HG03442 (cell line): ENCODE measurements around the gene EPB41L4A.

ENCODE experiments used
- ATAC-seq: cut with Tn5 transposase; IDR thresholded peaks from one replicate; pipeline ENCODE4 v1.9.1; 2021; ENCODE audit warnings: mild to moderate bottlenecking, moderate library complexity; ENCODE audit not compliant: unreplicated experiment

EPB41L4A gene

GRCh38 chr5:112165897-112166737 lies 253.0 kb downstream of the EPB41L4A start:
- no peak for ATAC-seq

DNA sequence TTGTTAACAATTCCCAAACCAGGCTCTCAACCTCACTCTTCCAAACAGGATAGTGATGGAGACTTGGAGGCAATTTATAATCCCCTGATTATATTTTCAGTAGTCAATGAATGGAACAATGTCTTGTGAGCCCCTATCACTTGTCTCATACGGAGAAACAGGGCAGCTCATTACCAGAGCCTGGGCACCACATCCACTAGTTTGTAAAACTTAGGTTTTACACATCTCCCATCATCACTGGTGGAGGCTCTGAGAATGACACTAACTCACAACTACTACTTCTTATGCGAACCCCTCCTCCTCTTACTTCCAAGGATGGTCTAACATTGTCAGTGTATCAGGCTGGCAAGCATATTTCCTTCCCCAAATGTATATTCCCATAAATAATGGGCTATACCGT lies 253.7 kb downstream of the EPB41L4A start:
- no peak for ATAC-seq

DNA sequence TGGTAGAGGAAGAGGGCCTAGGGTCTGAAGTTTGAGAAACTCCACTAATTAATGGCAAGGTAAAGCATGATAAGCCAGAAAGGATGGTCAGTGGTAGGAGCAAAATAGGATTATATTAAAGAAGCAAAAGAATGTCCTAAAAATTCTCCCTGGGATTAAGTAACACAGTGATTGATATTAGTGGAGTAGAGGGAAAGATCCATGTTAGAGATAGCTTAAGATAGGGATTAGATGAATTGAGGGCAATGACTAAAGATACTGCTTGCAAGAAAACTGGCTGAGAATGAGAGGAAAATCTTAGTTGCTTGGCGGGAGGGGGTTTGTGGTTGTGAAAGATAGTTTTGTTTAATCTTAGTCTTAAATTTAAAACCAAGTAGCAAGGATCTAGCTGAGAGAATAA lies 255.6 kb downstream of the EPB41L4A start:
- no peak for ATAC-seq

GRCh38 chr5:112161392-112161748 lies 257.7 kb downstream of the EPB41L4A start:
- no peak for ATAC-seq

- ATAC-seq: peak; percentile 99
Measured at GRCh38 chr5:112160652-112161391, 258.3 kb downstream of the EPB41L4A start.

DNA sequence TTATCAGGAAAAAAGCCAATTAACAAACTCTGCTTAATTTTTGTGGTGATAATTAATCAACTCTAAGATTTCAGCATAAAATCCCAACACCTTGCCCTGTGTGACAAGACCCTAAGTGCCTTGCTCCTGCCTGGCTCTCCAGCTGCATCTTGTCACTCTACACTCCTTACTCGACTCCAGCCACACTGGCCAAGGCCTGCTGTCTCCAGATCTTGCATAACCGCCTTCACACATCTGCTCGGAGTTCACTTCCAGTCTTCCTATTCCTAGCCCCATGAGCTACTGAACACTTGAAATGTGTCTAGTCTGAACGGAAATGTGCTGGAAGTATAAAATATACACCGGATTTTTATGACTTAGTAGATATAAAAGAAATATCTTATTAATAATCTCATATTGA lies 259.6 kb downstream of the EPB41L4A start:
- no peak for ATAC-seq

GRCh38 chr5:112156211-112156610 lies 262.9 kb downstream of the EPB41L4A start:
- ATAC-seq: no peak

DNA sequence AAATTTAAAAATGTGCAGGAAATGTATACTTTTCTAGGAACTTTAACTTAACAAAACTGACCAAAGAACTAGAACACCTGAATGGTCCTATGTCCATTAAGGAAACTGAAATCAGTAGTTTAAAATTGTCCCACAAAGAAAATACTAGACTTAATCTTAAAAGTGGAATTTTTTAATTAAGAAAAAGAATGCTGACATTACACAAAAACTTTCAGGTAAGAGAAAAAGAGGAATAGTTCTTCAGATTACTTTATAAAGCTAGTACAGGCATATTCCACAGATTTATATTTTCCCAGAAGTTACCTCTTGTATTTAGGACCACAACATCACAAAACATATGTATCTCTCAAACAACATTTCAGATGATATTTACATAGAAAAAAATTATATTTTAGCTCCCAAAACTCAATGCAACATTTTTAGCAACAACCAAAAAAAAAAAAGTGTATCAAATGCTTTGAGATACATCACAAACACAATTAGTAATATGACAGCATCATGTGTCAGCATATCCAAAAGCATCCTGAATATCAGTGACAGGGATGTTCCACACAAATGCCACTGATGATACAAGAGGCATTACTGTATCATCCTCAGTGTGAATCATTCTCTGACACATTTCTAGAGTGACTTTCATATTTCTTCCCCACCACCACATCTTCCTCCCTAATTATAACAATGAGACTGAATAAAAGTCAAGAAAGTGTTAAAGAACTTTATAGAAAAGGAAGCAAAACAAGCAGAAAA lies 264.0 kb downstream of the EPB41L4A start:
- ATAC-seq: no peak

- no peak for ATAC-seq
Measured at GRCh38 chr5:112149727-112150126, 269.4 kb downstream of the EPB41L4A start.

GRCh38 chr5:112146323-112147226 lies 272.5 kb downstream of the EPB41L4A start:
- ATAC-seq: peak; percentile 60

DNA sequence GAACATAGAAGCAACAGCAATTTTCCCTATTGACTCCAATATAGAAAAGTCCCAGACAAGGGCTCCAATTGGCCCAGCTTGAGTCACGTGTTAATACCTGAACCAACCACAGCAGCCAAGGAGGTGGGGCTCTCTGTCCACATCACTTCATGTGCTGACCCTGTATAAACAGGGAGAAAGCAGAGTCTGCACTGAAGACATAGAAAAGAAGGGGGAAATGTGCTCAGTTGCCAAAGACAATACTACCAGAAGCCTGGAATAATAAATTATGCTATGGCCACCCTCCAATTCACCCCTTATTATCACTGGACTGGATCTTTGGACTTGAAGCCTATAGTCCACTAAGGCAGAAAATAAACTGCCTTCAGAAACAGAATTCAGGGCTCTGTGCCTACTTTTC lies 275.4 kb downstream of the EPB41L4A start:
- no peak for ATAC-seq

GRCh38 chr5:112142769-112143270 lies 276.3 kb downstream of the EPB41L4A start:
- no peak for ATAC-seq

DNA sequence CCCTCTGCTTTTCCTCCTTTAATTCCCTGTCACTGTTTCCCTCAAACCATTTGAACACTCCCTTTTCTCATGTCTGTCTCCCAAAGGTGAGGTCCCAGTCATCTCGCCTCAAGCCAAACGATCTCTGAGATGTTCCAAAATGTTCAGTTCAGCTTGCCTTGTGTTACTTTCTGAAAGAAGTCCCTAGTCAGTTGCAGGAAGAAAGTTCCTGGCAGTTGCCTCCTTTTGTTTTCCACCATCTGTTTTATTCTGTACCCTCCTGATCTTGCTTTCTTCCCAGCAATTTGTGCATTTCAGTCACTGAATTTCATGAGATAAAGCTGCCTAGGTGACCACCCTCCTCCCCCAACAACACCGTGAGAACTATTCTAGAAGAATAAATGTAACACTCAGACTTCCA lies 277.5 kb downstream of the EPB41L4A start:
- no peak for ATAC-seq

GRCh38 chr5:112138526-112138925 lies 280.6 kb downstream of the EPB41L4A start:
- ATAC-seq: no peak

DNA sequence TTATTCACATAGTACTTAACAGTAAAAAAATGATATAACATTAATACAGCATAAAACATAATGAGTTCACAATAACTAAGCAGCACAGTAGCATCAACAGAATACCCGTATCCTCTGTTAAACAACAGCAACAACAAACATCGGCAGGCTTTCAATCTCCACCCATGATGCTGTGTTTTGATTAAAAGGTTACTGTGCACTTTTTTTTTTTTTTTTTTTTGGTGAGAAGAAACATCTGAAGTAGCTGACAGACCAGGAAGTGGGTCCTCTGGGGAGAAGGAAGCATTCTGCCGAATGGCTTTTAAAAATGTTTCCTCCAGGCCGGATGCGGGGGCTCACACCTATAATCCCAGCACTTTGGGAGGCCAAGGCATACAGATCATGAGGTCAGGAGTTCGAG lies 282.3 kb downstream of the EPB41L4A start:
- no peak for ATAC-seq

DNA sequence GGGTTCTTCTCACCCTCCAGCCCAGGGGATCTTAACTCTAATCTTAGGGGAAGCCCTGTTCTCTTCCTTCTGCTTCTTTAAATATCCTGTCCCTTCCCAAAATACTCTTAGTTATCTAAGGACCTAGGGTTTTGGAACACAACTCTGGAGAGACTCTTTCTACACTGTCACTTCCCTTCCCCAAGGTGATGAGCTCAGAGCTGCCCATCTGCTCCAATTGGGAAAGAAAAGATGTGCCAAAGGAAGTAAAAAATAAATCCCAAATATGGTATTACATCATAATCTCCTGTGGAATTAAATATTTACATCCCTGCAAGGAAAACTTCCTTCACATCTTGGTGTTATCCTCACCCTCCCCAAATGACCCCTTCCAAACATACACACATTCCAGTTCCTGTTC lies 291.2 kb downstream of the EPB41L4A start:
- ATAC-seq: no peak

DNA sequence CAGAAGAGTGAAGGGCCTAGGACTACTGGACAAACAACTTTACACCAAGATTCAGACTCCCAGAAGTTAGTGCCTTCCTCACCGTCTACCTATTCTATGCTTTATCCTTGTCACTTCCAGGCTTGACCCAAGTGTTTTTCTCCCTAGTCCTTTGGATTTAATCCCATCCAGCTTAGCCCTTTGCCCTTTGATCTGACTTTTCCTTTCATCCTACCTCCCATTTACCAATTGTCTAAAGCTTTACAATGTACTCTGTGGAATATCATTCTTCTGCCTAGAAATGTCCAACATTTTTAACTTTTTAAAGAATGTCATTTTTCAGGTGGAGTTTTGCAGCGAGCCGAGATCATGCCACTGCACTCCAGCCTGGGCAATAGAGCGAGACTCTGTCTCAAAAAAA lies 292.1 kb downstream of the EPB41L4A start:
- no peak for ATAC-seq

DNA sequence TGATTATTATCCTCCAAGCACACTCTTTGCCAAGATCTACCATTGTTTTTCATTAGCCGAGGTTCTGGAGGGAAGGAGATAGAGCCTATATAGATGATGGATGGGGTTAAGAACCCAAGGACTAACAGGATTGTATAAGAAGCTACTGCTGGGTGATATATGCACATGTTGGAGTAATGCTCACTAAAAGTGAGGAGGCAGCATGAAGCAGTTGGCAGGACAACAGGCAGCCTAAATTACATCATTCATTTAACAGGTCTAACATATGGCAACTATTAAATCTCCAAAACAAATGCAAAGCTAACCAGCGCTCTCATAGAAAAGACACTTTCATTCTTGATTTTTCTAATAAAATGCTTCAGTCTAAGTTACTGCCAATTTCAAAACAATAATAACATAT lies 293.2 kb downstream of the EPB41L4A start:
- no peak for ATAC-seq

- no peak for ATAC-seq
Measured at GRCh38 chr5:112124788-112125187, 294.3 kb downstream of the EPB41L4A start.

- no peak for ATAC-seq
Measured at GRCh38 chr5:112123086-112123485, 296.0 kb downstream of the EPB41L4A start.
